ENCODE results near the gene STAMBPL1. TPM values are rescaled to one million over a fixed set of nuclear protein-coding genes. Genes with fewer than 3 reads are reported as not detected.

Gene STAMBPL1
- polyA plus RNA-seq, 1 donor, result 25.5 TPM

DNA sequence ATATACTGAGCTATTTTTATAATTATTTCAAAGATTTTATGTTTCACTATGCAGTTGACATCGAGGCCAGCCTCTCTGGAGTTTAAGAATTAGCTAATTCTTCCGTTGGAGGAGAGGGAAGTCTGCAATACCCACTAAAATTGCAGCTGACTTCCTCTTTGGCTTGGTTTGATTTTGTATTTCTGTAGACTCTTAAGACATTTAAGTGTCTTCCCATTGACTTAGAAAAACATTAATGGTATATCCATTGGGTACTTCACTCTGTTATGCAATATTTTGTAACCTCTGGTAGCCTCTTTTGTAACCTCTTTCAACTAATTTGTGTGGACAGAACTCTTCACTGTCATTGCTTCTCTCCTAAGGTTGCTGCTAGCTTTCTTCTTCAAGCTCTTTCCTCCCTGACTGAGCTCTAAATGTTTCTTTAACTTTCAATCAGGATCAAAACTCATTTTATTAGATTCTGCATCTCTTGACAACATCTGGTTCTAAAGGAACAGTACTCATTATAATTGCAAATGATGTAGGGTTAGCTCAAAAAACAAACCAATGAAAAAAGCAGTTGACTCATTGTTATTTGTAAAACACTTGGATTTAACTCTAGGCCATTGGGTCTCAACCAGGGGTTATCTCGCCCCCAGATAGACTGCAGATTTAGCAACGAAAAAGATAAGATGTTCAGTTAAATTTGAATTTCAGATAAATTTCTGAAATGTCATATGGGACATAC lies 26.7 kb upstream of the STAMBPL1 start:
- Histone ChIP-seq H3K4me1 (ENCODE audit: control insufficient read depth, insufficient read depth, low read length) (peaks cover 9% of the 10 kb centered on the region), H3K27me3 (ENCODE audit: control insufficient read depth, insufficient read depth, low read length) (no peaks in the 10 kb centered on the region), H3K4me3 (ENCODE audit: low read length) (no peak overlapping the region), H3K27ac (ENCODE audit: low read length) (no peak overlapping the region), H3K36me3 (ENCODE audit: control insufficient read depth, insufficient read depth, low read length) (no peaks in the 10 kb centered on the region), H3K9me3 (ENCODE audit: control insufficient read depth, low read depth, low read length) (no peaks in the 10 kb centered on the region)
- no peak for DNase-seq
- WGBS (ENCODE audit: insufficient coverage, low lambda C conversion rate), result 75% methylated on average over 2 of the region's 4 CpGs

DNA sequence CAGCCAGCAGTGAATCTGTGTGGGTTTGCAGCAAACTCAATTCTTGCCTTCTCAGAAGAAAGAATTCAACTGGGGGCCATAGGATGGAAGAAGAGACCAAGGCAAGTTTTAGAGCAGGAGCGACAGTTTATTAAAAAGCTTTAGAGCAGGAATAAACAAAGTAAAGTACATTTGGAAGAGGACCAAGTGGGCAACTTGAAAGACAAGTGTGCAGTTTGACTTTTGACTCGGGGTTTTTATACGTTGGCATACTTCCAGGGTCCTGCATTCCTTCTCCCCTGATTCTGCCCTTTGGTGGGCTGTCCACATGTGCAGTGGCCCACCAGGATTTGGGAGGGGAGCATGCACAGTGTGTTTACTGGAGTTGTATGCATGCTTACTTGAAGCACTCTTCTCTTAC lies 25.4 kb upstream of the STAMBPL1 start:
- H3K27me3 ChIP-seq (ENCODE audit: control insufficient read depth, insufficient read depth, low read length), result no peaks in the 10 kb centered on the region
- H3K4me3 ChIP-seq (ENCODE audit: low read length), result no peak overlapping the region
- WGBS (ENCODE audit: insufficient coverage, low lambda C conversion rate), result 56% methylated on average over 1 of the region's 3 CpGs
- no peaks in the 10 kb centered on the region for H3K9me3 ChIP-seq (ENCODE audit: control insufficient read depth, low read depth, low read length)
- no peak overlapping the region for H3K27ac ChIP-seq (ENCODE audit: low read length)
- H3K4me1 ChIP-seq (ENCODE audit: control insufficient read depth, insufficient read depth, low read length), result peaks cover 14% of the 10 kb centered on the region
- H3K36me3 ChIP-seq (ENCODE audit: control insufficient read depth, insufficient read depth, low read length), result no peaks in the 10 kb centered on the region
- DNase-seq, result no peak

DNA sequence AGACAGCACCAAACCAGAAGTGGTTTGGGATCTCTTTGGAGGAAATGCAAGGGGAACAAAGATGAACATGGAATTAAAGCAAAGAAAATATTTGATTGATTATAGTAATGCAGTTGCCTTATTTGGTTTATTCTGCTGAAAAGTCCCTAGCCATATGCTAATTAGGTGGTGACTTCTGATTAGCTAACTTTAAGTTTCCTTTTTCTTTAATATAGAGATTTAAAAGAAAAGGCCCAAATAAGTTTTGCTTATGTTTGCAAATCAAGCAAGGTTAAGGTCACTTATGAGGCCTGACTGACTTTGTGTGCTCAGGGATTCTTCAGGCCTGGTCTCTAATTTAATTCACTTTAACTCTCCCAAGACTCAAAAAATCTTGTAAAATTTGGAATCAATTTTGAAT lies 22.2 kb upstream of the STAMBPL1 start:
- no peaks in the 10 kb centered on the region for H3K9me3 ChIP-seq (ENCODE audit: control insufficient read depth, low read depth, low read length)
- no peaks in the 10 kb centered on the region for H3K27me3 ChIP-seq (ENCODE audit: control insufficient read depth, insufficient read depth, low read length)
- no peak overlapping the region for H3K4me3 ChIP-seq (ENCODE audit: low read length)
- H3K36me3 ChIP-seq (ENCODE audit: control insufficient read depth, insufficient read depth, low read length), result no peaks in the 10 kb centered on the region
- peaks cover 14% of the 10 kb centered on the region for H3K4me1 ChIP-seq (ENCODE audit: control insufficient read depth, insufficient read depth, low read length)
- peak overlapping the region; percentile 88 for H3K27ac ChIP-seq (ENCODE audit: low read length)
- DNase-seq, result no peak

DNA sequence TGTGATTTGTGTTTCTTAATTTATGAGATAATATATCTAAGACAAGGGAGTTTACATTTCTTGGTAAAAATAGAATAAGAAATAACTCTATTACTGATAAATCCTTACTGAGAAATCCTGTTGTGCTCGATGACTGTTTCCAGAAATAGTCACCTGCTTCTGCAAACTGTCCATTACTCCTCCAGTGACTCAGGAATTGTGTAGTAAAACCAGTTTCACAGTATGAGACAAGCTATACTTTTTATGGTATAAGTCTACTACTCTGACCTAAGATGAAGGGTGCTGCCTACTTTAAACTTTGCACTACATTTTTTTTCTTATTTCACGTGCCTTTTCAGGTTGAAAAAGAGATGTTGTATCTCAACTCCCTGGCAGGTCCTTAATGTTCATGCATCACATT lies 21.6 kb upstream of the STAMBPL1 start:
- Histone ChIP-seq H3K27me3 (ENCODE audit: control insufficient read depth, insufficient read depth, low read length) (no peaks in the 10 kb centered on the region), H3K27ac (ENCODE audit: low read length) (peak overlapping the region; percentile 88), H3K9me3 (ENCODE audit: control insufficient read depth, low read depth, low read length) (no peaks in the 10 kb centered on the region), H3K4me3 (ENCODE audit: low read length) (no peak overlapping the region), H3K36me3 (ENCODE audit: control insufficient read depth, insufficient read depth, low read length) (no peaks in the 10 kb centered on the region), H3K4me1 (ENCODE audit: control insufficient read depth, insufficient read depth, low read length) (peaks cover 14% of the 10 kb centered on the region)
- 7% methylated on average over 2 of the region's 2 CpGs for WGBS (ENCODE audit: insufficient coverage, low lambda C conversion rate)
- DNase-seq, result peak; percentile 79 to 92

DNA sequence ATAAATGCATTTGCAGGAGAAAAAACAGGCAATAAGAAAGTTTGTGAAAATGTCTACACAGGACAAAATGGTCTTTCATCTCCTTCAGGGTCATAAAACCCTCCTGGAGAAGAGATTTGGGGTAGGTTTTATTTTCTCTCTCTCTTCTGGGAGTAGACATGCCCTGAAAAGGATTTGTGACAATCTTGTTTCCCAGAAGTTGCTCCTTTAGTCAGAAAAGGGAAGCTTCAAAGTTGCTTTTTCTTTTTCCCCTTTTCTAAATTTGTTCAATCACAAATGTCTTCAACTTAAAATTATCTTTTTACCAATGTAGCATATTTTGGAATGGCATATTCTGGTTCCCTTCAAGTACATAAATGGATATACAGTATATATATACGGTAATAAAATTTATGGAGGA lies 19.0 kb upstream of the STAMBPL1 start:
- Histone ChIP-seq H3K27me3 (ENCODE audit: control insufficient read depth, insufficient read depth, low read length) (no peaks in the 10 kb centered on the region), H3K27ac (ENCODE audit: low read length) (no peak overlapping the region)

DNA sequence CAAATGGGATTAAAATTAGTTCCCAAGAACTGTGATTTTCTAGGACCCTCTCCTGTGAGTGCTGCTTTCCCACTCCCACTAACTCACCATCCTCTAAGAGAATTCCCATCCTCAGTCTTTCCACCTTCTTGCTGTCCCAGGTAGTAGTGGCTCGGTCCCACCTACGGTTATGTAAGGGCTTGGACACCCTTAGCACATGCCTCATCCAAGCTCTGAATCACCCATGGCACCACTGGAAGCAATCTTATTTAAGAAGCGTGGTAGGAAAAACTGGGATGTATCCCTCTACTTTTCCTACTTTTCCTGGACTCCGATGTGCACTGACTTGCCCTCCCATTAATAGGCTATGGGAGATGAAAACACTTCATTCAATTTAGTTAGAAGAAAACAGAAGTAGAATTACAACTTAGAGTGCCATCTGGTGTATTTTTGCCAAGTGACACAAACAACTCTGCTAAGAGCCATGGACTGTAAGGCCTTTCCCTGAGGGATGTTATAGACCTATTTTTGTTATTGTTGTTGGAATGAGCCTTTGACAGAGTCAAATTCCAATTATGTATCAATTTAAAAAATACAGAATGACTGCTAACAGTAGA lies 14.7 kb upstream of the STAMBPL1 start:
- no peak overlapping the region for H3K27ac ChIP-seq (ENCODE audit: low read length)
- H3K36me3 ChIP-seq (ENCODE audit: control insufficient read depth, insufficient read depth, low read length), result no peaks in the 10 kb centered on the region
- no peaks in the 10 kb centered on the region for H3K27me3 ChIP-seq (ENCODE audit: control insufficient read depth, insufficient read depth, low read length)
- H3K4me3 ChIP-seq (ENCODE audit: low read length), result no peak overlapping the region
- H3K4me1 ChIP-seq (ENCODE audit: control insufficient read depth, insufficient read depth, low read length), result no peaks in the 10 kb centered on the region
- H3K9me3 ChIP-seq (ENCODE audit: control insufficient read depth, low read depth, low read length), result no peaks in the 10 kb centered on the region
- peak in 1 of 2 donors; percentile 44 for DNase-seq
- 100% methylated on average over 3 of the region's 4 CpGs for WGBS (ENCODE audit: insufficient coverage, low lambda C conversion rate)

More for the DNA sequence above, 19.0 kb upstream of the STAMBPL1 start:
- Histone ChIP-seq H3K4me1 (ENCODE audit: control insufficient read depth, insufficient read depth, low read length) (peaks cover 14% of the 10 kb centered on the region), H3K36me3 (ENCODE audit: control insufficient read depth, insufficient read depth, low read length) (no peaks in the 10 kb centered on the region), H3K4me3 (ENCODE audit: low read length) (no peak overlapping the region), H3K9me3 (ENCODE audit: control insufficient read depth, low read depth, low read length) (no peaks in the 10 kb centered on the region)
- WGBS (ENCODE audit: insufficient coverage, low lambda C conversion rate), result 10% methylated on average over 1 of the region's 1 CpG
- no peak for DNase-seq

DNA sequence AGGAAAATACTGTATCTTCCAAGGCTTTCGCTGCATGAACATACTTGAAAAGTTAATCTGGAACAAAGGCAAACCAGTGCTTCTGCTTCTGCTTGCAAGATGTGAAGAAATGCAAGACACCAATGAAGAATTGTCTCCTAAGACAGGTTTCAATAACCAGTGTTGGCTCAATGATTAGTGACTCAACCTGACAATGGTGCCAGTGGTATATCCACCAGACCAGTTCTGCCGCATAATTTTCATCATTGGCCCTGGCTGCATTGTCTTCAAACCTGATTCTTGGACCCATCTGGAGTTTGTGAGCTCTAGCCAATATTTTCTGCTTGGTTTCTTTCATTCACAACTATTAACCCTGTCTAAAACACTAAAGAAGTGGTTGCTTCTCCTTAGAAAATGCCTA lies 13.6 kb upstream of the STAMBPL1 start:
- H3K9me3 ChIP-seq (ENCODE audit: control insufficient read depth, low read depth, low read length), result no peaks in the 10 kb centered on the region
- no peak overlapping the region for H3K27ac ChIP-seq (ENCODE audit: low read length)
- H3K36me3 ChIP-seq (ENCODE audit: control insufficient read depth, insufficient read depth, low read length), result no peaks in the 10 kb centered on the region
- no CpG with 5 or more reads among the region's 2 CpGs for WGBS (ENCODE audit: insufficient coverage, low lambda C conversion rate)
- no peak overlapping the region for H3K4me3 ChIP-seq (ENCODE audit: low read length)
- H3K27me3 ChIP-seq (ENCODE audit: control insufficient read depth, insufficient read depth, low read length), result no peaks in the 10 kb centered on the region
- no peak for DNase-seq
- no peaks in the 10 kb centered on the region for H3K4me1 ChIP-seq (ENCODE audit: control insufficient read depth, insufficient read depth, low read length)

DNA sequence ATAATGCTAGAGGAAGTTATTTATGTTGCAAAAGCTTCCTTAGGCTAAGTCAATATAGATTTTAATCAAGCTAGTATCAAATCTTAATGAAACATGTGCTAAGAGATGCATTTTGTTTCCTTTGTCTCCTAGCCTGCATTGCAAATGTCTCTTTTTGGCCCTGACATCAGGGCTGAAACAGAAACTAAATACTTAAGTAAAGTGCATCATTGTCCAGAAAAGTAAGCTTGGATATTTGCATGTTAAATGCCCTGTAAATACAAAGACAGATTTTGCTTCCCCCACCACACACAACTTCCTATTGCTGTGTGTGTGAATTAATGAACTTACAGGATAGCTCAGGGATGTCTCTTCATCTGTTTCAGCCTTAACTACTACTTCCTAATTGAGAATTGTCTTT lies 10.0 kb upstream of the STAMBPL1 start:
- Histone ChIP-seq H3K27me3 (ENCODE audit: control insufficient read depth, insufficient read depth, low read length) (no peaks in the 10 kb centered on the region), H3K4me3 (ENCODE audit: low read length) (no peak overlapping the region), H3K9me3 (ENCODE audit: control insufficient read depth, low read depth, low read length) (no peaks in the 10 kb centered on the region), H3K4me1 (ENCODE audit: control insufficient read depth, insufficient read depth, low read length) (no peaks in the 10 kb centered on the region), H3K36me3 (ENCODE audit: control insufficient read depth, insufficient read depth, low read length) (no peaks in the 10 kb centered on the region), H3K27ac (ENCODE audit: low read length) (no peak overlapping the region)
- no peak for DNase-seq

DNA sequence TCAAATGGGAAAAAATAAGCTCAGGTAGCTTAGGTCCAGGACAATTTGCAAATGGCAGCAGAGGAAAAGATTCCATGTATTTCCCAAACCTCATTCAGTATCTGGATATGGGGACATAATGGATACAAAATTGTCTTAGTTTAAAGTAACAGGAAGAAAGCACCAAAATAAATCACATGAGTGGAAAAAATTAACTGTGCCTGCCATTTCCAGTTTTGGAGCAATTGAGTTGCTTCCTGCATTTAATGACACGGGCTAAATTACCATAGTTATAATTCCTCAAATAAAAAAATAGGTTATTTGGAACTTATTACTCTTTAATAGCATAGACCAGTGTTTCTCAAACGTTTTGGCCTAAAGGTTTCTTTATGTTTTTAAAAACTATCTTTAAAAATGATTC lies 6.3 kb upstream of the STAMBPL1 start:
- H3K27ac ChIP-seq (ENCODE audit: low read length), result no peak overlapping the region
- H3K4me1 ChIP-seq (ENCODE audit: control insufficient read depth, insufficient read depth, low read length), result no peaks in the 10 kb centered on the region
- no peaks in the 10 kb centered on the region for H3K36me3 ChIP-seq (ENCODE audit: control insufficient read depth, insufficient read depth, low read length)
- 86% methylated on average over 1 of the region's 2 CpGs for WGBS (ENCODE audit: insufficient coverage, low lambda C conversion rate)
- H3K9me3 ChIP-seq (ENCODE audit: control insufficient read depth, low read depth, low read length), result no peaks in the 10 kb centered on the region
- no peak overlapping the region for H3K4me3 ChIP-seq (ENCODE audit: low read length)
- H3K27me3 ChIP-seq (ENCODE audit: control insufficient read depth, insufficient read depth, low read length), result no peaks in the 10 kb centered on the region
- DNase-seq, result no peak

DNA sequence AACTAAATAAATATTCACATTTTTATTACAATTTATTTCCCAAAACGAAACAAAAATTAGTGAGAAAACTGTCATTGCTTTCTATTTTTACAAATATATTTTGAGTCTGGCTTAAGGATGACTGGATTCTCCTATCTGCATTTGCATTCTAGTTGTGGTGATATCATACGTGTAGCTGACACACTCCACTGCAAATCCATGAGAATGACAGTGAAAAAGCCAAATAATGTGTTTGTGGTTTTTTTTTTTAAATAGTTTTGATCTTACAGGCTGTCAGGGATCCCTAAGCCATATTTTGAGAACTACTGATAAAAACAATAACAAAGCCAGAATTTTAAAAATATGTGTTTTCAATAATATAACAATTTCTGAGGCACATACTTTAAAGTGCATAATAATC lies 5.8 kb upstream of the STAMBPL1 start:
- 100% methylated on average over 1 of the region's 2 CpGs for WGBS (ENCODE audit: insufficient coverage, low lambda C conversion rate)
- H3K4me3 ChIP-seq (ENCODE audit: low read length), result no peak overlapping the region
- H3K27me3 ChIP-seq (ENCODE audit: control insufficient read depth, insufficient read depth, low read length), result no peaks in the 10 kb centered on the region
- H3K9me3 ChIP-seq (ENCODE audit: control insufficient read depth, low read depth, low read length), result no peaks in the 10 kb centered on the region
- peaks cover 3% of the 10 kb centered on the region for H3K4me1 ChIP-seq (ENCODE audit: control insufficient read depth, insufficient read depth, low read length)
- no peaks in the 10 kb centered on the region for H3K36me3 ChIP-seq (ENCODE audit: control insufficient read depth, insufficient read depth, low read length)
- no peak overlapping the region for H3K27ac ChIP-seq (ENCODE audit: low read length)
- DNase-seq, result no peak

DNA sequence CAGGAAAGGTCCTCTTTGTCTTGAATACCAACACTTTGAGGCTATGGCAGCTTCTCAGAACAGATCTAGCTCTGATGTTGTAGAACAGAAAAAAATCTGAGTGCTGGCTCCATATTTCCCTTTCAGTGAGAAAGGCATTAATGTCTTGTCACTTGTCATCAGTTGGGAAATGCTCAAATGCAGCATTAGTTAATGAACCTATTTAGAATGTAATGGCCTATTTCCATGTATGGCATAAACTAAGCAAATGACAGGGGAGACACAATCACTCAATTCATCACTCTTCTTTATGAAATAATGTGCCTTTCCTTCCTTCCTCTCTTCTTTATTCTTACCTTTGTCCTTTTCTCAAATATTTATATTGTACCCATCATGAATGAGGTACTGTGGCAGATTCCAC lies 5.0 kb upstream of the STAMBPL1 start:
- H3K27ac ChIP-seq (ENCODE audit: low read length), result no peak overlapping the region
- no peaks in the 10 kb centered on the region for H3K9me3 ChIP-seq (ENCODE audit: control insufficient read depth, low read depth, low read length)
- H3K4me3 ChIP-seq (ENCODE audit: low read length), result no peak overlapping the region
- no peak for DNase-seq
- H3K36me3 ChIP-seq (ENCODE audit: control insufficient read depth, insufficient read depth, low read length), result no peaks in the 10 kb centered on the region
- no peaks in the 10 kb centered on the region for H3K27me3 ChIP-seq (ENCODE audit: control insufficient read depth, insufficient read depth, low read length)
- H3K4me1 ChIP-seq (ENCODE audit: control insufficient read depth, insufficient read depth, low read length), result peaks cover 8% of the 10 kb centered on the region

Measured in large intestine (tissue), 3 donors.